SK-N-SH (cell line): ENCODE measurements around the gene TJP3. TPM values are rescaled to one million over a fixed set of nuclear protein-coding genes. Genes with fewer than 3 reads are reported as not detected.

Experiments
- CTCF ChIA-PET: fragments of 300-600, 350-600 bp; formaldehyde crosslinking; extraction: SDS; loops from one replicate; lab custom pipeline; 2021; lab: Yijun Ruan, JAX
- POLR2A ChIA-PET: fragments of 350-600 bp; sonication (Branson Sonifier 250); formaldehyde crosslinking; extraction: SDS; loops from one replicate; lab custom pipeline; 2020; ENCODE audit warnings: antibody characterized with exemption, inconsistent platforms; lab: Yijun Ruan, JAX
- DNase-seq: peaks from one replicate; pipeline ENCODE4 v3.0.0; 2012
- H2AFZ ChIP-seq: fragments of 200-600 bp; sonication (generic); 2 replicates; pipeline ENCODE4 v1.8.1; 2016; ENCODE audit warnings: antibody characterized with exemption, mild to moderate bottlenecking, low read depth
- H3F3A ChIP-seq: fragments of 200-600 bp; sonication (generic); replicated peaks from 2 replicates; pipeline ENCODE3; 2016; ENCODE audit warnings: antibody characterized with exemption, mild to moderate bottlenecking; ENCODE audit not compliant: insufficient read depth
- H3K27ac ChIP-seq, 2 experiments: fragments of 200-500 bp in 1 of 2; fragments of 200-600 bp in 1 of 2; sonication (Bioruptor generic) in 1 of 2; sonication (generic), shearing (Covaris generic) in 1 of 2; 2 replicates each; pipeline versions ENCODE4 v1.5.1 to v1.6.1; 2014 to 2016; ENCODE audit warnings: low read depth in 2 of 2, inconsistent platforms in 1 of 2, low read length in 1 of 2, mild to moderate bottlenecking in 1 of 2, mixed read lengths in 1 of 2
- H3K27me3 ChIP-seq: fragments of 200-600 bp; sonication (generic), shearing (Covaris generic); 2 replicates; pipeline ENCODE4 v1.6.1; 2016; ENCODE audit warnings: mixed run types; ENCODE audit not compliant: insufficient read depth
- H3K36me3 ChIP-seq, 2 experiments: fragments of 200-500 bp in 1 of 2; fragments of 200-600 bp in 1 of 2; sonication (Bioruptor generic) in 1 of 2; sonication (generic) in 1 of 2; replicated peaks in 1 of 2; 2 replicates each; pipeline versions ENCODE3 to v1.5.1; 2014 to 2016; ENCODE audit warnings: low read length in 1 of 2, mild to moderate bottlenecking in 1 of 2; ENCODE audit not compliant: insufficient read depth in 2 of 2, control insufficient read depth in 1 of 2
- H3K4me1 ChIP-seq, 2 experiments: fragments of 200-500 bp in 1 of 2; fragments of 200-600 bp in 1 of 2; sonication (Bioruptor generic) in 1 of 2; sonication (generic), shearing (Covaris generic) in 1 of 2; 2 replicates each; pipeline versions ENCODE4 v1.5.1 to v1.6.1; 2014 to 2016; ENCODE audit warnings: low read depth in 1 of 2, low read length in 1 of 2, mixed run types in 1 of 2; ENCODE audit not compliant: insufficient read depth in 2 of 2, control insufficient read depth in 1 of 2
- H3K4me2 ChIP-seq: fragments of 200-600 bp; sonication (generic), shearing (Covaris generic); 2 replicates; pipeline ENCODE4 v1.6.1; 2017; ENCODE audit warnings: mixed run types
- H3K4me3 ChIP-seq, 2 experiments: fragments of 200-500 bp in 1 of 2; fragments of 200-600 bp in 1 of 2; sonication (Bioruptor generic) in 1 of 2; sonication (generic), shearing (Covaris generic) in 1 of 2; 2 replicates each; pipeline versions ENCODE4 v1.5.1 to v1.8.1; 2014 to 2016; ENCODE audit warnings: low read depth in 2 of 2, inconsistent platforms in 1 of 2, low read length in 1 of 2, mild to moderate bottlenecking in 1 of 2, mixed read lengths in 1 of 2, moderate library complexity in 1 of 2
- H3K79me2 ChIP-seq: fragments of 200-600 bp; sonication (generic); 2 replicates; pipeline ENCODE4 v1.8.1; 2017; ENCODE audit warnings: mild to moderate bottlenecking; ENCODE audit not compliant: insufficient read depth
- H3K9ac ChIP-seq: fragments of 200-600 bp; sonication (generic); 2 replicates; pipeline ENCODE4 v1.6.1; 2017; ENCODE audit warnings: mixed run types
- H3K9me2 ChIP-seq: fragments of 200-600 bp; sonication (generic); 2 replicates; pipeline ENCODE4 v1.6.1; 2017; ENCODE audit warnings: mixed run types
- H3K9me3 ChIP-seq: fragments of 200-600 bp; sonication (generic); 2 replicates; pipeline ENCODE4 v1.6.1; 2017; ENCODE audit warnings: mixed run types, mild to moderate bottlenecking, moderate library complexity
- H4K20me1 ChIP-seq: fragments of 200-600 bp; sonication (generic); 2 replicates; pipeline ENCODE4 v1.6.1; 2017; ENCODE audit warnings: mild to moderate bottlenecking, mixed run types; ENCODE audit not compliant: insufficient read depth
- CHD2 ChIP-seq: fragments of 150-350 bp; IDR thresholded peaks from 2 replicates; pipeline ENCODE4 v1.6.1; 2018; ENCODE audit warnings: low read length; ENCODE audit not compliant: partially characterized antibody
- CTCF ChIP-seq: fragments of 200-600 bp; sonication (generic); IDR thresholded peaks from 2 replicates; pipeline ENCODE4 v1.6.1; 2017; ENCODE audit warnings: antibody characterized with exemption, mild to moderate bottlenecking, moderate library complexity
- ELF1 ChIP-seq: IDR thresholded peaks from 2 replicates; pipeline ENCODE4 v1.4.0; 2012
- FOXJ3 ChIP-seq: sonication (generic); formaldehyde crosslinking; IDR thresholded peaks from 2 replicates; pipeline ENCODE4 v1.5.1; 2020; ENCODE audit warnings: mild to moderate bottlenecking, missing genetic modification reagents
- FOXM1 ChIP-seq: IDR thresholded peaks from 2 replicates; pipeline ENCODE4 v1.4.0; 2012; ENCODE audit warnings: low read depth, mild to moderate bottlenecking
- GATA2 ChIP-seq: sonication (generic); formaldehyde crosslinking; IDR thresholded peaks from 2 replicates; pipeline ENCODE4 v1.5.0; 2020; ENCODE audit warnings: mild to moderate bottlenecking, missing genetic modification reagents
- IRF3 ChIP-seq: fragments of 150-350 bp; IDR thresholded peaks from 2 replicates; pipeline ENCODE4 v1.6.1; 2016; ENCODE audit warnings: mild to moderate bottlenecking, low read depth, low read length
- MAX ChIP-seq: IDR thresholded peaks from 2 replicates; pipeline ENCODE4 v1.4.0; 2012; ENCODE audit warnings: low read depth
- MEF2A ChIP-seq: IDR thresholded peaks from 2 replicates; pipeline ENCODE4 v1.4.0; 2012; ENCODE audit warnings: low read depth, borderline replicate concordance
- NFIC ChIP-seq: IDR thresholded peaks from 2 replicates; pipeline ENCODE4 v1.4.0; 2012; ENCODE audit warnings: borderline replicate concordance
- NRF1 ChIP-seq: IDR thresholded peaks from 2 replicates; pipeline ENCODE4 v1.6.1; 2012; ENCODE audit warnings: low read depth, mild to moderate bottlenecking, low read length
- PBX3 ChIP-seq: IDR thresholded peaks from 2 replicates; pipeline ENCODE4; 2012
- RCOR1 ChIP-seq: fragments of 150-350 bp; IDR thresholded peaks from 2 replicates; pipeline ENCODE4 v1.6.1; 2017; ENCODE audit warnings: antibody characterized with exemption, low read length
- RFX5 ChIP-seq: IDR thresholded peaks from 2 replicates; pipeline ENCODE4 v1.6.1; 2012; ENCODE audit warnings: mild to moderate bottlenecking, improper control_type of control experiment, low read length
- RXRA ChIP-seq: IDR thresholded peaks from 2 replicates; pipeline ENCODE4 v1.4.0; 2012; ENCODE audit warnings: low read depth, mild to moderate bottlenecking, borderline replicate concordance
- SIN3A ChIP-seq: IDR thresholded peaks from 2 replicates; pipeline ENCODE4 v1.6.1; 2012; ENCODE audit warnings: low read depth, mild to moderate bottlenecking, low read length, moderate library complexity, borderline replicate concordance
- SMC3 ChIP-seq: IDR thresholded peaks from 2 replicates; pipeline ENCODE4 v1.6.1; 2012; ENCODE audit warnings: low read depth, low read length, improper control_type of control experiment
- TEAD4 ChIP-seq: IDR thresholded peaks from 2 replicates; pipeline ENCODE4 v1.4.0; 2012; ENCODE audit warnings: mild to moderate bottlenecking, borderline replicate concordance; ENCODE audit not compliant: insufficient read depth
- USF2 ChIP-seq: fragments of 150-350 bp; IDR thresholded peaks from 2 replicates; pipeline ENCODE4 v1.6.1; 2017; ENCODE audit warnings: antibody characterized with exemption, low read length, low read depth, borderline replicate concordance
- WGBS: methylation state at CpG from one replicate; pipeline ENCODE4 v1.1.6; 2017; ENCODE audit warnings: low lambda C conversion rate; 5-methylcytosine and 5-hydroxymethylcytosine counted together
- polyA plus RNA-seq, 3 experiments: library from polyadenylated mRNA; depleted of rRNA; stranded (reverse); fragments of >200 nt; gene quantifications; 2 replicates each; pipeline ENCODE4 v1.2.3, GENCODE V29; 2012

TJP3 gene
- polyA plus RNA-seq, 1 of the 3 experiments (the other 2 are of a cell fraction): 0.36 TPM

GRCh38 chr19:3776479-3777040, 68.4 kb downstream of the TJP3 start:
- H3K9ac ChIP-seq: no peak overlapping the region
- no peaks in the 10 kb centered on the region for H3K9me2 ChIP-seq
- no peaks in the 10 kb centered on the region for H3K4me1 ChIP-seq
- H3K4me2 ChIP-seq: no peak overlapping the region
- WGBS: 66% methylated on average over 1 of the region's 1 CpG
- no peak for TF ChIP-seq GATA2
- no peak for TF ChIP-seq SIN3A
- TF ChIP-seq SMC3: no peak
- TF ChIP-seq MAX: no peak
- TF ChIP-seq NFIC: no peak
- no peak for TF ChIP-seq PBX3
- TF ChIP-seq USF2: no peak
- no peak for TF ChIP-seq NRF1
- TF ChIP-seq FOXJ3 (CRISPR knock-in tag): no peak
- no peak for TF ChIP-seq RXRA
- TF ChIP-seq RCOR1: no peak
- no peak for TF ChIP-seq FOXM1
- H2AFZ ChIP-seq: no peak overlapping the region
- no peak for DNase-seq
- no peak overlapping the region for H3K27ac ChIP-seq
- H3K36me3 ChIP-seq: no peaks in the 10 kb centered on the region
- H3K79me2 ChIP-seq: no peaks in the 10 kb centered on the region
- peaks cover 22% of the 10 kb centered on the region for H3K27me3 ChIP-seq
- no peaks in the 10 kb centered on the region for H3F3A ChIP-seq
- POLR2A ChIA-PET: no interaction called here
- 0 out of 2 replicates have a peak, but pooled peaks cover 2% of the 10 kb centered on the region for H3K9me3 ChIP-seq
- no peak overlapping the region for H3K4me3 ChIP-seq
- CTCF ChIA-PET: no interaction called here
- H4K20me1 ChIP-seq: no peaks in the 10 kb centered on the region

- no peak overlapping the region for H3K4me3 ChIP-seq
- H3K79me2 ChIP-seq: no peaks in the 10 kb centered on the region
- no peaks in the 10 kb centered on the region for H3F3A ChIP-seq
- H2AFZ ChIP-seq: no peak overlapping the region
- H3K27ac ChIP-seq: no peak overlapping the region
- 25% methylated on average over 14 of the region's 37 CpGs for WGBS
- ChIA-PET CTCF (interaction anchor here (1.3 to 1.7 kb wide), 2 partner anchors 8 to 16 kb away, joined by 3 to 8 read pairs; partner anchors contain the start of genes APBA3 and MRPL54), POLR2A (interaction anchor here (1.1 kb wide), 1 partner anchor 15 kb away, joined by 8 read pairs; no protein-coding TSS in a partner anchor)
- no peak overlapping the region for H3K4me2 ChIP-seq
- peaks cover 22% of the 10 kb centered on the region for H3K27me3 ChIP-seq
- H3K36me3 ChIP-seq: no peaks in the 10 kb centered on the region
- no peaks in the 10 kb centered on the region for H3K4me1 ChIP-seq
- no peaks in the 10 kb centered on the region for H3K9me2 ChIP-seq
- no peak for DNase-seq
- H3K9ac ChIP-seq: no peak overlapping the region
- peaks cover 9% of the 10 kb centered on the region for H3K9me3 ChIP-seq
- no peaks in the 10 kb centered on the region for H4K20me1 ChIP-seq
- no peak for TF ChIP-seq MEF2A
- TF ChIP-seq NFIC: no peak
- TF ChIP-seq NRF1: no peak
- TF ChIP-seq RCOR1: no peak
- no peak for TF ChIP-seq RXRA
- no peak for TF ChIP-seq SMC3
- no peak for TF ChIP-seq USF2
- TF ChIP-seq TEAD4: no peak
- TF ChIP-seq CHD2: no peak
- no peak for TF ChIP-seq CTCF
- TF ChIP-seq ELF1: no peak
- no peak for TF ChIP-seq RFX5
- no peak for TF ChIP-seq IRF3
These were observed 70.1 kb downstream of the TJP3 start for GRCh38 chr19:3778104-3778867.
